H1 (cell line): ENCODE data around the gene MIPEP. TPM values are rescaled to one million over a fixed set of nuclear protein-coding genes. Genes with fewer than 3 reads are reported as not detected.

Experiments used
- BRCA1 ChIP-seq: IDR thresholded peaks from 2 replicates; pipeline ENCODE4 v1.6.1; 2012; ENCODE audit warnings: low read depth, low read length, improper control_type of control experiment
- USF2 ChIP-seq: IDR thresholded peaks from 2 replicates; pipeline ENCODE4 v1.6.1; 2011; ENCODE audit warnings: low read length, improper control_type of control experiment
- polyA plus RNA-seq, 7 experiments: library from polyadenylated mRNA; depleted of rRNA in 3 of 7; stranded (reverse) in 5 of 7; unstranded in 2 of 7; fragments of >200 nt in 5 of 7; fragments of 200-250 nt in 2 of 7; gene quantifications; 1 replicate in 5 of 7; 2 replicates in 1 of 7; 4 replicates in 1 of 7; pipeline versions ENCODE4 v1.2.1 to v1.2.3, GENCODE V29; 2011 to 2013; ENCODE audit warnings: missing spikeins in 2 of 7, mixed read lengths in 2 of 7
- total RNA-seq: library from RNA; stranded (reverse); fragmentation: NEBNext Ultra II Directional; extraction: Animal tissue kit (Norgen Biotek cat#: 25700); gene quantifications from 2 replicates; pipeline ENCODE4 v1.2.1, GENCODE V29; 2021

The MIPEP gene
- total and polyA plus RNA-seq, 2 of the 8 experiments (the other 6 are each of a cell fraction or from before 2014, with no cell fraction given), result 24.0 to 24.2 TPM

DNA sequence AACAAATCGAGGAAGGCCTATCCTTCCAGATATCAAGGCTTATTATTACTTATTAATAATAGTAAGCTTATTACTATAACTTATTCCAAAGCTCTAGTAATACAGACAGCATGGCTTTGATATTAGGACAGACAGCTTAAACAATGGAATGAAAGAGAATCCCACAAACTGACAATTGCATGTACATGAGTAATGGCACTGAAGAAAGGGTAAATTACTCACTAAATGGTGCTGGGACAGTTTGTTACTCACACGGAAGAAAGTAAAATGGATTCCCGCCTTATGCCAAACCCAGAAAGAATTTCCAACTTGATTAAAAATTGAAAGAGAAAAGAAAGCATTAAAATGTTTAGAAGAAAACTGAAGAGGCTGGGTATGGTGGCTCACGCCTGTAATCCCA lies 60.3 kb downstream of the MIPEP start (continued):
- TF ChIP-seq USF2, result no peak
- no peak for TF ChIP-seq BRCA1
